ENCODE data around the gene PTPRN2. TPM values are rescaled to one million over a fixed set of nuclear protein-coding genes. Genes with fewer than 3 reads are reported as not detected.

Gene PTPRN2
- total and polyA plus RNA-seq, 9 of the 15 experiments (the other 6 are each of a cell fraction or from before 2014, with no cell fraction given): not detected

GRCh38 chr7:157526005-157526912, 1061.4 kb downstream of the PTPRN2 start:
- H2AFZ ChIP-seq (ENCODE audit: low read depth, low read length): no peak overlapping the region
- H3K79me2 ChIP-seq (ENCODE audit: control insufficient read depth, insufficient read depth, low read length): no peaks in the 10 kb centered on the region
- H3K27me3 ChIP-seq (ENCODE audit: control insufficient read depth in 2 of 2, insufficient read depth in 2 of 2, low read length in 2 of 2): peaks cover 84 to 93% of the 10 kb centered on the region in 2 experiments
- peak overlapping the region in 1 of 2 experiments; percentile 53; a peak in 2 of 4 replicates for H3K9ac ChIP-seq (ENCODE audit: insufficient read depth in 1 of 2, low read depth in 2 of 2, low read length in 2 of 2)
- in situ Hi-C loops (cut with MboI) (no loop called here), intact Hi-C loops (cut with micrococcal nuclease) (no loop called here)
- TF ChIP-seq CBFB (CRISPR knock-in tag; IDR thresholded peaks at IDR 0.05) (peak; percentile 73), L3MBTL2 (IDR thresholded peaks at IDR 0.05) (0 out of 2 replicates have a peak, but pooled peaks have one; percentile 45), CREB1 (IDR thresholded peaks at IDR 0.05) (no peak), CREB1 (CRISPR knock-in tag; IDR thresholded peaks at IDR 0.05) (0 out of 2 replicates have a peak, but pooled peaks have one; percentile 41), JUND (IDR thresholded peaks at IDR 0.05; ENCODE audit: borderline replicate concordance, low read depth, low read length) (no peak), JUND (tag; IDR thresholded peaks at IDR 0.05; ENCODE audit: borderline replicate concordance, low read depth, low read length) (peak; percentile 39; the same call in 1 of the 3 replicates), ATF1 (CRISPR knock-in tag; IDR thresholded peaks at IDR 0.05) (no peak), ATF1 (tag; IDR thresholded peaks at IDR 0.05) (peak; percentile 50), SREBF2 (CRISPR knock-in tag; IDR thresholded peaks at IDR 0.05) (peak; percentile 52; the same call in 1 of the 2 replicates), RBBP5 (IDR thresholded peaks at IDR 0.05; ENCODE audit: borderline replicate concordance, insufficient read depth, low read length, poor library complexity, severe bottlenecking) (no peak), PHF20 (IDR thresholded peaks at IDR 0.05; ENCODE audit: partially characterized antibody) (no peak), CTBP1 (IDR thresholded peaks at IDR 0.05; ENCODE audit: borderline replicate concordance) (0 out of 2 replicates have a peak, but pooled peaks have one; percentile 4), ATF7 (IDR thresholded peaks at IDR 0.05) (peak; percentile 61), YY1 (IDR thresholded peaks at IDR 0.05; ENCODE audit: borderline replicate concordance in 1 of 3, control insufficient read depth in 1 of 3, extremely low read depth in 1 of 3, insufficient read depth in 3 of 3, insufficient read length in 1 of 3, insufficient replicate concordance in 2 of 3, low read depth in 1 of 3, low read length in 2 of 3) (no peak)
- no peaks in the 10 kb centered on the region for H3K36me3 ChIP-seq (ENCODE audit: control insufficient read depth, insufficient read depth, low read length)
- ChIA-PET POLR2A (interaction anchor here (0.6 kb wide), 1 partner anchor 90 kb away, joined by 3 read pairs; no protein-coding TSS in a partner anchor), CTCF (ENCODE audit: low intra/inter-chr PET ratio) (no interaction called here)
- WGBS (ENCODE audit: insufficient coverage, low coverage, missing lambda C conversion rate): 12% methylated on average over 32 of the region's 32 CpGs
- no peak overlapping the region for H3K4me3 ChIP-seq
- no peaks in the 10 kb centered on the region for H3K9me1 ChIP-seq (ENCODE audit: control insufficient read depth, insufficient read depth, low read length)
- FAIRE-seq (peak; percentile 40), DNase-seq (ENCODE audit: extremely low read depth in 1 of 4, low spot score in 3 of 4) (no peak), ATAC-seq (peak; percentile 19)
- BruUV-seq (replicated peaks): no TSS peak
- H3K4me1 ChIP-seq (replicated peaks in 1 of 2; ENCODE audit: control insufficient read depth in 2 of 2, insufficient read depth in 2 of 2, low read length in 2 of 2): peaks cover 2 to 23% of the 10 kb centered on the region in 2 experiments; a peak in 3 of 5 replicates
- no peaks in the 10 kb centered on the region for H3K9me3 ChIP-seq (replicated peaks; ENCODE audit: control insufficient read depth, insufficient read depth, low read depth, low read length)
- H3K4me2 ChIP-seq (ENCODE audit: insufficient read depth, low read length): peak overlapping the region; percentile 32; the same call in 1 of the 2 replicates
- H3K27ac ChIP-seq (ENCODE audit: extremely low read depth, low read depth, low read length): no peak overlapping the region
- 0 out of 2 replicates have a peak, but pooled peaks cover 3% of the 10 kb centered on the region for H4K20me1 ChIP-seq (replicated peaks; ENCODE audit: control insufficient read depth, insufficient read depth, low read length)
